HEK293 (cell line): ENCODE measurements around the gene PRR33.
A peak's percentile ranks its signal among the peaks of the same experiment; 100 is the strongest.

Experiments used
- CTCF ChIA-PET: fragments of 350-600 bp; formaldehyde crosslinking; extraction: SDS; loops from one replicate; lab custom pipeline; 2021; ENCODE audit warnings: antibody characterized with exemption; lab: Yijun Ruan, JAX
- POLR2A ChIA-PET: fragments of 300-600 bp; formaldehyde crosslinking; extraction: SDS; loops from one replicate; lab custom pipeline; 2020; ENCODE audit warnings: antibody characterized with exemption, inconsistent platforms; lab: Yijun Ruan, JAX
- H3K27ac ChIP-seq: fragments of 200-500 bp; sonication (Bioruptor generic); 2 replicates; pipeline ENCODE4 v1.5.1; 2014; ENCODE audit warnings: low read depth, low read length, control low read depth, inconsistent platforms; ENCODE audit errors: extremely low read depth
- H3K36me3 ChIP-seq, 2 experiments: fragments of 200-500 bp in 1 of 2; sonication (Bioruptor generic) in 1 of 2; 1 replicate in 1 of 2; 2 replicates in 1 of 2; pipeline ENCODE4 v1.5.1; 2014 to 2017; ENCODE audit warnings: inconsistent platforms in 2 of 2, low read length in 2 of 2; ENCODE audit not compliant: control insufficient read depth in 2 of 2, insufficient read depth in 1 of 2
- H3K4me1 ChIP-seq: fragments of 200-500 bp; sonication (Bioruptor generic); 2 replicates; pipeline ENCODE4 v1.5.1; 2014; ENCODE audit warnings: mild to moderate bottlenecking, low read length, inconsistent platforms; ENCODE audit not compliant: control insufficient read depth, insufficient read depth
- H3K4me3 ChIP-seq: 2 replicates; pipeline ENCODE4 v1.5.1; 2011; ENCODE audit warnings: low read depth, mild to moderate bottlenecking, control low read depth, low read length, moderate library complexity
- H3K9me3 ChIP-seq: fragments of 200-500 bp; sonication (Bioruptor generic); 2 replicates; pipeline ENCODE4 v1.5.1; 2014; ENCODE audit warnings: low read depth, low read length, inconsistent platforms; ENCODE audit not compliant: control insufficient read depth, insufficient read depth
- ATF2 ChIP-seq: fragments of 450-650 bp; formaldehyde crosslinking; IDR thresholded peaks from 2 replicates; pipeline ENCODE4 v1.5.1; 2016; ENCODE audit warnings: missing biosample characterization, missing genetic modification characterization, low read depth
- FEZF1 ChIP-seq: fragments of 450-650 bp; formaldehyde crosslinking; IDR thresholded peaks from 2 replicates; pipeline ENCODE4 v1.5.1; 2016; ENCODE audit warnings: missing biosample characterization, missing genetic modification characterization
- GFI1B ChIP-seq: fragments of 450-650 bp; formaldehyde crosslinking; IDR thresholded peaks from 2 replicates; pipeline ENCODE4 v1.5.1; 2016; ENCODE audit warnings: missing biosample characterization, missing genetic modification characterization
- GLIS2 ChIP-seq: fragments of 450-650 bp; formaldehyde crosslinking; IDR thresholded peaks from 2 replicates; pipeline ENCODE4 v1.5.1; 2016; ENCODE audit warnings: missing biosample characterization, missing genetic modification characterization
- PBX3 ChIP-seq: sonication (generic); formaldehyde crosslinking; IDR thresholded peaks from 2 replicates; pipeline ENCODE4 v1.8.1; 2022; ENCODE audit warnings: mild to moderate bottlenecking, moderate library complexity, missing genetic modification reagents
- SP7 ChIP-seq: fragments of 450-650 bp; formaldehyde crosslinking; IDR thresholded peaks from 2 replicates; pipeline ENCODE4 v1.5.1; 2016; ENCODE audit warnings: missing biosample characterization, missing genetic modification characterization
- ZBTB48 ChIP-seq: fragments of 450-650 bp; formaldehyde crosslinking; IDR thresholded peaks from 2 replicates; pipeline ENCODE4 v1.5.1; 2016; ENCODE audit warnings: missing biosample characterization, missing genetic modification characterization
- ZNF157 ChIP-seq: fragments of 450-650 bp; formaldehyde crosslinking; IDR thresholded peaks from 2 replicates; pipeline ENCODE4 v1.5.1; 2016; ENCODE audit warnings: missing biosample characterization, missing genetic modification characterization
- ZNF16 ChIP-seq: fragments of 450-650 bp; formaldehyde crosslinking; IDR thresholded peaks from 2 replicates; pipeline ENCODE4 v1.5.1; 2016; ENCODE audit warnings: low read depth, missing biosample characterization, missing genetic modification characterization
- ZNF175 ChIP-seq: fragments of 450-650 bp; formaldehyde crosslinking; IDR thresholded peaks from 2 replicates; pipeline ENCODE4 v1.5.1; 2016; ENCODE audit warnings: missing biosample characterization, missing genetic modification characterization
- ZNF248 ChIP-seq: fragments of 450-650 bp; formaldehyde crosslinking; IDR thresholded peaks from 2 replicates; pipeline ENCODE4 v1.5.1; 2017; ENCODE audit warnings: missing biosample characterization, missing genetic modification characterization
- ZNF433 ChIP-seq: fragments of 450-650 bp; formaldehyde crosslinking; IDR thresholded peaks from 2 replicates; pipeline ENCODE4 v1.5.1; 2016; ENCODE audit warnings: missing biosample characterization, missing genetic modification characterization, low read depth
- ZNF514 ChIP-seq: fragments of 450-650 bp; formaldehyde crosslinking; IDR thresholded peaks from 2 replicates; pipeline ENCODE4 v1.5.1; 2016; ENCODE audit warnings: missing biosample characterization, missing genetic modification characterization
- ZNF747 ChIP-seq: fragments of 450-650 bp; formaldehyde crosslinking; IDR thresholded peaks from 2 replicates; pipeline ENCODE4 v1.5.1; 2016; ENCODE audit warnings: missing biosample characterization, missing genetic modification characterization
- TF ChIP-seq, protein P1 (sequence below): fragments of 450-650 bp; formaldehyde crosslinking; conservative IDR thresholded peaks from 2 replicates; pipeline ENCODE4 v1.5.1; 2016; ENCODE audit warnings: low read depth, missing biosample characterization, missing genetic modification characterization

PRR33 gene

DNA sequence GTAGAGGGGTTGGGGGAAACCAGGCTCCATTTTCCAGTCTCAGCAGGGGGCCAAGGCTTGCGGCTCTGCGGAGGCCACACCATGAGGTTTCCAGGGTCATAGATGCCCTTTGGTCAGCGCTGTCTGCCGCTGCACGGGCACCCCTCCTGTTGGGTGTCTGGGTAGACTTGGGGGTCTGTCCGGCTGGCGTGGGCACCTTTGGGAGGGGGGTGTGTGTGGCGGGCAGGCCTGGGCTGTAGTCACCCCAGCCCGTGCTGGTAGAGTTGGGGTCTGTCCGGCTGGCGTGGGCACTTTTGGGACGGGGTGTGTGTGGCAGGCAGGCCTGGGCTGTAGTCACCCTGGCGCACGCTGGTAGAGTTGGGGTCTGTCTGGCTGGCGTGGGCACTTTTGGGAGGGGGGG, 20.2 kb downstream of the PRR33 start:
- POLR2A ChIA-PET: no interaction called here
- TF ChIP-seq GLIS2 (tag by site-specific recombination) (0 out of 2 replicates have a peak, but pooled peaks have one; percentile 2), ZNF433 (tag by site-specific recombination) (no peak)
- CTCF ChIA-PET: no interaction called here

GRCh38 chr11:1870721-1871466, 20.8 kb downstream of the PRR33 start:
- no peaks in the 10 kb centered on the region for H3K4me1 ChIP-seq
- H3K27ac ChIP-seq: no peak overlapping the region
- TF ChIP-seq GLIS2 (tag by site-specific recombination) (0 out of 2 replicates have a peak, but pooled peaks have one; percentile 10), ZNF157 (tag by site-specific recombination) (no peak), ZBTB48 (no peak), GFI1B (tag by site-specific recombination) (no peak), PBX3 (CRISPR knock-in tag) (0 out of 2 replicates have a peak, but pooled peaks have one; percentile 33)
- no peaks in the 10 kb centered on the region for H3K9me3 ChIP-seq
- no peak overlapping the region for H3K4me3 ChIP-seq
- POLR2A ChIA-PET: no interaction called here
- H3K36me3 ChIP-seq: no peaks in the 10 kb centered on the region
- CTCF ChIA-PET: interaction anchor here (0.6 to 2.1 kb wide), 3 partner anchors 38 to 218 kb away, joined by 3 to 7 read pairs (median 3); no protein-coding TSS in a partner anchor

More for the DNA sequence above, 20.2 kb downstream of the PRR33 start:
- Histone ChIP-seq H3K27ac (no peak overlapping the region), H3K4me3 (no peak overlapping the region), H3K36me3 (no peaks in the 10 kb centered on the region), H3K9me3 (no peaks in the 10 kb centered on the region), H3K4me1 (no peaks in the 10 kb centered on the region)

- Histone ChIP-seq H3K36me3 (no peaks in the 10 kb centered on the region), H3K4me1 (no peaks in the 10 kb centered on the region), H3K4me3 (no peak overlapping the region), H3K9me3 (no peaks in the 10 kb centered on the region), H3K27ac (no peak overlapping the region)
- TF ChIP-seq SP7 (tag by site-specific recombination) (no peak), ZNF16 (tag by site-specific recombination) (no peak), ATF2 (tag by site-specific recombination) (no peak), ZNF248 (tag by site-specific recombination) (no peak), FEZF1 (no peak), ZNF747 (tag by site-specific recombination) (no peak), ZNF514 (tag by site-specific recombination) (no peak), ZNF175 (tag by site-specific recombination) (no peak)
- TF ChIP-seq, protein P1, sequence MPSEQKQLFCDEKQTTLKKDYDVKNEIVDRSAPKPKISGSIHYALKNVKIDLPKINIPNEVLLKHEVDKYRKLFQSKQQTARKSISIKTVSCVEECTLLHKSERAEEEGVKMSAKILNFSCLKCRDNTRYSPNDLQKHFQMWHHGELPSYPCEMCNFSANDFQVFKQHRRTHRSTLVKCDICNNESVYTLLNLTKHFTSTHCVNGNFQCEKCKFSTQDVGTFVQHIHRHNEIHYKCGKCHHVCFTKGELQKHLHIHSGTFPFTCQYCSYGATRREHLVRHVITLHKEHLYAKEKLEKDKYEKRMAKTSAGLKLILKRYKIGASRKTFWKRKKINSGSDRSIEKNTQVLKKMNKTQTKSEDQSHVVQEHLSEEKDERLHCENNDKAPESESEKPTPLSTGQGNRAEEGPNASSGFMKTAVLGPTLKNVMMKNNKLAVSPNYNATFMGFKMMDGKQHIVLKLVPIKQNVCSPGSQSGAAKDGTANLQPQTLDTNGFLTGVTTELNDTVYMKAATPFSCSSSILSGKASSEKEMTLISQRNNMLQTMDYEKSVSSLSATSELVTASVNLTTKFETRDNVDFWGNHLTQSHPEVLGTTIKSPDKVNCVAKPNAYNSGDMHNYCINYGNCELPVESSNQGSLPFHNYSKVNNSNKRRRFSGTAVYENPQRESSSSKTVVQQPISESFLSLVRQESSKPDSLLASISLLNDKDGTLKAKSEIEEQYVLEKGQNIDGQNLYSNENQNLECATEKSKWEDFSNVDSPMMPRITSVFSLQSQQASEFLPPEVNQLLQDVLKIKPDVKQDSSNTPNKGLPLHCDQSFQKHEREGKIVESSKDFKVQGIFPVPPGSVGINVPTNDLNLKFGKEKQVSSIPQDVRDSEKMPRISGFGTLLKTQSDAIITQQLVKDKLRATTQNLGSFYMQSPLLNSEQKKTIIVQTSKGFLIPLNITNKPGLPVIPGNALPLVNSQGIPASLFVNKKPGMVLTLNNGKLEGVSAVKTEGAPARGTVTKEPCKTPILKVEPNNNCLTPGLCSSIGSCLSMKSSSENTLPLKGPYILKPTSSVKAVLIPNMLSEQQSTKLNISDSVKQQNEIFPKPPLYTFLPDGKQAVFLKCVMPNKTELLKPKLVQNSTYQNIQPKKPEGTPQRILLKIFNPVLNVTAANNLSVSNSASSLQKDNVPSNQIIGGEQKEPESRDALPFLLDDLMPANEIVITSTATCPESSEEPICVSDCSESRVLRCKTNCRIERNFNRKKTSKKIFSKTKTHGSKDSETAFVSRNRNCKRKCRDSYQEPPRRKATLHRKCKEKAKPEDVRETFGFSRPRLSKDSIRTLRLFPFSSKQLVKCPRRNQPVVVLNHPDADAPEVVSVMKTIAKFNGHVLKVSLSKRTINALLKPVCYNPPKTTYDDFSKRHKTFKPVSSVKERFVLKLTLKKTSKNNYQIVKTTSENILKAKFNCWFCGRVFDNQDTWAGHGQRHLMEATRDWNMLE (tag by site-specific recombination): no peak
- CTCF ChIA-PET: interaction anchor here (0.5 to 2.1 kb wide), 6 partner anchors 36 to 556 kb away, joined by 3 to 7 read pairs (median 3); partner anchors contain the start of gene SYT8
- POLR2A ChIA-PET: no interaction called here
Measured at GRCh38 chr11:1870326-1870696, 21.4 kb downstream of the PRR33 start.
